ENCODE results near the gene RSPO4.
A peak's percentile ranks its signal among the peaks of the same experiment; 100 is the strongest.

Gene RSPO4

GRCh38 chr20:942611-943010 is 59.5 kb downstream of the RSPO4 start:
- no peak for DNase-seq (ENCODE audit: low spot score)

GRCh38 chr20:940926-941325 is 61.2 kb downstream of the RSPO4 start:
- no peak for DNase-seq (ENCODE audit: low spot score)

- DNase-seq (ENCODE audit: low spot score), result no peak
Measured at GRCh38 chr20:939606-940005, 62.5 kb downstream of the RSPO4 start.

GRCh38 chr20:934186-934840 is 67.8 kb downstream of the RSPO4 start:
- peak; percentile 50 for DNase-seq (ENCODE audit: low spot score)

- DNase-seq (ENCODE audit: low spot score), result no peak
Measured at GRCh38 chr20:933029-933428, 69.1 kb downstream of the RSPO4 start.

GRCh38 chr20:931401-931800 is 70.7 kb downstream of the RSPO4 start:
- no peak for DNase-seq (ENCODE audit: low spot score)

- no peak for DNase-seq (ENCODE audit: low spot score)
Measured at GRCh38 chr20:926670-927069, 75.4 kb downstream of the RSPO4 start.

- DNase-seq (ENCODE audit: low spot score), result no peak
Measured at GRCh38 chr20:925516-925915, 76.6 kb downstream of the RSPO4 start.

GRCh38 chr20:924639-925038 is 77.5 kb downstream of the RSPO4 start:
- no peak for DNase-seq (ENCODE audit: low spot score)

GRCh38 chr20:922781-923180 is 79.3 kb downstream of the RSPO4 start:
- no peak for DNase-seq (ENCODE audit: low spot score)

- no peak for DNase-seq (ENCODE audit: low spot score)
Measured at GRCh38 chr20:921068-921467, 81.0 kb downstream of the RSPO4 start.

- no peak for DNase-seq (ENCODE audit: low spot score)
Measured at GRCh38 chr20:920311-920710, 81.8 kb downstream of the RSPO4 start.

GRCh38 chr20:919491-919916 is 82.6 kb downstream of the RSPO4 start:
- DNase-seq (ENCODE audit: low spot score), result no peak

- DNase-seq (ENCODE audit: low spot score), result no peak
Measured at GRCh38 chr20:917416-917815, 84.7 kb downstream of the RSPO4 start.

- peak; percentile 51 for DNase-seq (ENCODE audit: low spot score)
Measured at GRCh38 chr20:916825-917224, 85.3 kb downstream of the RSPO4 start.

GRCh38 chr20:916125-916799 is 85.8 kb downstream of the RSPO4 start, which contains the start of gene ANGPT4:
TSS of gene ANGPT4 (minus strand) at chr20:916334. CDS start at chr20:916214, 120 bp downstream.
- DNase-seq (ENCODE audit: low spot score), result peak; percentile 43

GRCh38 chr20:914727-915498 is 87.2 kb downstream of the RSPO4 start:
- DNase-seq (ENCODE audit: low spot score), result no peak

GRCh38 chr20:913306-913849 is 88.7 kb downstream of the RSPO4 start:
- DNase-seq (ENCODE audit: low spot score), result no peak

GRCh38 chr20:911882-912600 is 90.1 kb downstream of the RSPO4 start:
- DNase-seq (ENCODE audit: low spot score), result peak; percentile 32

GRCh38 chr20:910870-911770 is 91.0 kb downstream of the RSPO4 start:
- DNase-seq (ENCODE audit: low spot score), result no peak

Data from iPS-NIHi11 (cell line).